Stomach (tissue), 4 donors: ENCODE results near the gene PYGB.

Experiments used
- CTCF ChIP-seq, 7 experiments: fragments of 450-650 bp in 4 of 7; fragments of 200-600 bp in 3 of 7; sonication (generic) in 3 of 7; IDR thresholded peaks; one replicate each; pipeline ENCODE4 v1.5.1; 2016 to 2019; ENCODE audit warnings: antibody characterized with exemption in 7 of 7, control low read depth in 2 of 7, mild to moderate bottlenecking in 1 of 7
- EP300 ChIP-seq: sonication (generic); formaldehyde crosslinking; IDR thresholded peaks from one replicate; pipeline ENCODE4 v1.6.1; 2017; ENCODE audit warnings: antibody characterized with exemption
- POLR2A ChIP-seq, 4 donors: fragments of 450-650 bp; IDR thresholded peaks; one replicate each; pipeline ENCODE4 v1.6.1; 2016; ENCODE audit warnings: antibody characterized with exemption in 4 of 4, control low read depth in 2 of 4, mild to moderate bottlenecking in 1 of 4, moderate library complexity in 1 of 4
- POLR2AphosphoS5 ChIP-seq, 3 donors: sonication (generic); formaldehyde crosslinking; IDR thresholded peaks; one replicate each; pipeline ENCODE4 v1.6.1; 2016; ENCODE audit warnings: antibody characterized with exemption in 3 of 3

- TF ChIP-seq CTCF (IDR thresholded peaks at IDR 0.05), result peak in 5 of 7 experiments; percentile 15 to 51 (median 31)
- TF ChIP-seq POLR2A (IDR thresholded peaks at IDR 0.05), result no peak
- TF ChIP-seq POLR2AphosphoS5 (IDR thresholded peaks at IDR 0.05), result peak in 1 of 3 donors; percentile 22
- no peak for TF ChIP-seq EP300
These were observed 826 bp upstream of the PYGB start for GRCh38 chr20:25247000-25247517.
